Peyer's patch (tissue), 4 donors: Measurements from ENCODE around the gene WASL. TPM values are rescaled to one million over a fixed set of nuclear protein-coding genes. Genes with fewer than 3 reads are reported as not detected.
"Not testable (repeated sequence)": the region's sequence is repeated elsewhere in the genome, so short reads cannot be mapped to it uniquely, and the experiment has no call there.

ENCODE experiments used
- DNase-seq, 3 donors: peaks; one replicate each; pipeline ENCODE4 v3.0.0-alpha.2; 2017 to 2019
- H3K27ac ChIP-seq, 4 donors: fragments of 200-600 bp; sonication (generic); one replicate each; pipeline ENCODE4 v1.5.1; 2016 to 2019
- H3K27me3 ChIP-seq, 2 donors: fragments of 200-600 bp; sonication (generic); one replicate each; pipeline ENCODE4 v1.5.1; 2019
- H3K36me3 ChIP-seq, 3 donors: fragments of 200-600 bp; sonication (generic); one replicate each; pipeline ENCODE4 v1.5.1; 2016 to 2019
- H3K4me1 ChIP-seq, 4 donors: fragments of 200-600 bp; sonication (generic); one replicate each; pipeline ENCODE4 v1.5.1; 2016 to 2019
- H3K4me3 ChIP-seq, 4 donors: fragments of 200-600 bp; sonication (generic); 1 replicate in 3 of 4; 2 replicates in 1 of 4; pipeline ENCODE4 v1.5.1; 2016 to 2019; ENCODE audit warnings: mild to moderate bottlenecking in 1 of 4
- H3K9me3 ChIP-seq, 4 donors: fragments of 200-600 bp; sonication (generic); one replicate each; pipeline ENCODE4 v1.5.1; 2016 to 2019; ENCODE audit warnings: mild to moderate bottlenecking in 1 of 4
- CTCF ChIP-seq, 6 experiments: fragments of 450-650 bp in 4 of 6; fragments of 200-600 bp in 2 of 6; sonication (generic) in 1 of 6; IDR thresholded peaks; one replicate each; pipeline ENCODE4 v1.5.1; 2017 to 2019; ENCODE audit warnings: antibody characterized with exemption in 6 of 6, mild to moderate bottlenecking in 3 of 6, moderate library complexity in 1 of 6
- POLR2A ChIP-seq, 2 donors: fragments of 450-650 bp; IDR thresholded peaks; one replicate each; pipeline ENCODE4 v1.5.1; 2017; ENCODE audit warnings: antibody characterized with exemption in 2 of 2, mild to moderate bottlenecking in 2 of 2, moderate library complexity in 2 of 2
- total RNA-seq, 4 donors: library from RNA; depleted of rRNA; stranded (reverse); fragments of >200 nt; gene quantifications; one replicate each; pipeline ENCODE4 v1.1.0, GENCODE V29; 2016

WASL gene
- total RNA-seq, result 10 to 100 TPM; 33.8 to 60.2 (median 51.5) TPM

GRCh38 chr7:123748734-123749536, at the start of gene WASL:
WASL (minus strand) TSS chr7:123749003; CDS start chr7:123748734, 269 bp downstream.
- Histone ChIP-seq H3K27me3 (no peaks in the 10 kb centered on the region), H3K27ac (peak within 1 kb of the TSS; percentile 90 to 99 (median 96)), H3K4me1 (peaks cover 0 to 38% (median 11%) of the 10 kb centered on the region in 4 donors), H3K36me3 (no peaks in the 10 kb centered on the region), H3K4me3 (peak within 1 kb of the TSS; percentile 73 to 92 (median 80)), H3K9me3 (no peaks in the 10 kb centered on the region)
- TF ChIP-seq POLR2A (IDR thresholded peaks at IDR 0.05) (peak; percentile 90 to 95), CTCF (IDR thresholded peaks at IDR 0.05) (peak in 4 of 6 experiments; percentile 3 to 40 (median 18))
- DNase-seq, result peak; percentile 86 to 97 (median 96)

GRCh38 chr7:123797673-123798531, 49.1 kb upstream of the WASL start:
- Histone ChIP-seq H3K36me3 (no peaks in the 10 kb centered on the region), H3K4me1 (no peaks in the 10 kb centered on the region), H3K4me3 (no peak overlapping the region), H3K27me3 (no peaks in the 10 kb centered on the region), H3K27ac (peak overlapping the region in 2 of 4 donors; percentile 7 to 29), H3K9me3 (no peaks in the 10 kb centered on the region)
- no peak for DNase-seq
- TF ChIP-seq POLR2A (IDR thresholded peaks at IDR 0.05), result no peak
- peak in 4 of 6 experiments; percentile 27 to 73 (median 62) for TF ChIP-seq CTCF (IDR thresholded peaks at IDR 0.05)

GRCh38 chr7:123796568-123796967, 47.8 kb upstream of the WASL start:
- Histone ChIP-seq H3K9me3 (no peaks in the 10 kb centered on the region), H3K4me1 (no peaks in the 10 kb centered on the region)

GRCh38 chr7:123795917-123796316, 47.1 kb upstream of the WASL start:
- no peaks in the 10 kb centered on the region for H3K4me1 ChIP-seq
- TF ChIP-seq POLR2A (IDR thresholded peaks at IDR 0.05) (no peak), CTCF (IDR thresholded peaks at IDR 0.05) (no peak)
- no peak overlapping the region for H3K27ac ChIP-seq

More at GRCh38 chr7:123796568-123796967, 47.8 kb upstream of the WASL start:
- H3K27ac ChIP-seq, result no peak overlapping the region
- no peak overlapping the region for H3K4me3 ChIP-seq
- TF ChIP-seq CTCF (IDR thresholded peaks at IDR 0.05) (no peak), POLR2A (IDR thresholded peaks at IDR 0.05) (no peak)
- no peaks in the 10 kb centered on the region for H3K27me3 ChIP-seq
- DNase-seq, result no peak
- H3K36me3 ChIP-seq, result no peaks in the 10 kb centered on the region

GRCh38 chr7:123795116-123795515, 46.3 kb upstream of the WASL start:
- not testable (repeated sequence) for DNase-seq, H3K4me3 ChIP-seq, H3K4me1 ChIP-seq, H3K27me3 ChIP-seq, H3K9me3 ChIP-seq, H3K36me3 ChIP-seq, H3K27ac ChIP-seq

More at GRCh38 chr7:123795917-123796316, 47.1 kb upstream of the WASL start:
- H3K9me3 ChIP-seq, result no peaks in the 10 kb centered on the region
- DNase-seq, result no peak
- H3K4me3 ChIP-seq, result no peak overlapping the region
- H3K27me3 ChIP-seq, result no peaks in the 10 kb centered on the region
- no peaks in the 10 kb centered on the region for H3K36me3 ChIP-seq
